ENCODE measurements around the gene UHRF2. TPM values are rescaled to one million over a fixed set of nuclear protein-coding genes. Genes with fewer than 3 reads are reported as not detected.

Gene UHRF2
- total and polyA plus RNA-seq, 10 donors: 26.3 to 120 (median 61.5) TPM

DNA sequence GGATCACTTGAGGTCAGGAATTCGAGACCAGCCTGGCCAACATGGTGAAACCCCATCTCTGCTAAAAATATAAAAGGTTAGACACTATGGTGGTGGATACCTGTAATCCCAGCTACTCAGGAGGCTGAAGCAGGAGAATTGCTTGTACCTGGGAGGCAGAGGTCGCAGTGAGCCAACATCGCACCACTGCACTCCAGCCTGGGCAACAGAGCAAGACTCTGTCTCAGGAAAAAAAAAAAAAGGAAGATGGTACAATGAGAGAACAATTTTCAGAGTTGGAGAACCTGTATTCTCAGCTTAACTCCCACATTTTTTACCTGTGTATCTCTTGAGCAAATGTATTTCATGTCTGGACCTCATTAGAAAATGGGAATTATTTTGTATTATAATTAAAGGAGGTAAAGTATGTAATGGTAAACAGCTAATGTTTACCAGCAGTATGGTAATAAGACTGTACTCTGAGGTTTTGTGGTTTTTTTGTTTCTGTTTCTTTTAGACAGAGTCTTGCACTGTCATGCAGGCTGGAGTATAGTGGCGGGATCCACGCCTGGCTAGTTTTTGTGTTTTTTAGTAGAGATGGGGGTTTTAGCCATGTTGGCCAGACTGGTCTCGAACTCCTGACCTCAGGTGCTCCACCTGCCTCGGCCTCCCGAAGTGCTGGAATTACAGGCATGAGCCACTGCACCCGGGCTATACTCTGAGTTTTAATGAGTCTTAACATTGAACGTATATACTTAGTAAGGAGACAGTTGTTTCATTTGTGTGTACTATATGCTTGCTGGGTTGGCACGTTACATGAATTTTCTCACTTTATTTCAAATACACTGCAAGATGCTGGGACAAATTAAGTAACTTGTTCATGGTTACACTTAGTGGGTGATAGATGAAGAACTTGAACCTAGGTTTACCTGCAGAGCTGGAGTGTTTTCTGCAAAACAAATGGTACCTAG is 16.2 kb downstream of the UHRF2 start:
- Histone ChIP-seq H3K27me3 (replicated peaks in 1 of 7) (no peaks in the 10 kb centered on the region), H3K36me3 (peaks cover 0 to 14% (median under 1%) of the 10 kb centered on the region in 6 donors), H3K27ac (peak overlapping the region in 6 of 8 donors; percentile 42 to 81 (median 70)), H3K4me3 (peak overlapping the region in 1 of 8 donors; percentile 23), H3K9me3 (no peaks in the 10 kb centered on the region), H3K4me1 (peaks cover 8 to 98% (median 66%) of the 10 kb centered on the region in 6 donors)
- WGBS, 5 donors: 60 to 63% (median 62%) methylated on average over 11 of the region's 11 CpGs
- peak; percentile 78 for DNase-seq
- intact Hi-C loops (cut with DNase I; ENCODE audit: low total_unique reads): no loop called here
- no peak for TF ChIP-seq POLR2AphosphoS5 (IDR thresholded peaks at IDR 0.05)
- no peak for TF ChIP-seq CTCF (IDR thresholded peaks at IDR 0.05 in 8 of 11, conservative IDR thresholded peaks at IDR 0.05 in 3 of 11)
- no peak for TF ChIP-seq POLR2A (IDR thresholded peaks at IDR 0.05)

DNA sequence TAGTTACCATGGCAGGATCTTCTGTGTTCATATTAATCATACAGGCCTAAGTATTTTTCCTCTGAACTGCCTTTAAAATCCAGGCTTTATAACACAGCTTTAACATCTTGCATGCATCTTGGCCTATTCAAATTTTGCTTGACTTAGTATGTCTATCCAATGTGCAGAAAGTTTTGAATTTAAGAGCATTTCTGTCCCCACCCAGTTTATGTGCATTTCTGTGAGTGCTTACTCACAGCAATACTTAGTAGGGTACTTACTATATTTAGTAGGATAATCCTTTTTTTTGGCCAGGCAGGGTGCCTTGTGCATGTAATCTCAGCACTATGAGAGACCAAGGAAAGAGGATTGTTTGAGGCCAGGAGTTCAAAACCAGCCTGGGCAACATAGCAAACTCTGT is 18.0 kb downstream of the UHRF2 start:
- TF ChIP-seq CTCF (IDR thresholded peaks at IDR 0.05 in 8 of 11, conservative IDR thresholded peaks at IDR 0.05 in 3 of 11) (no peak), POLR2AphosphoS5 (IDR thresholded peaks at IDR 0.05) (no peak), POLR2A (IDR thresholded peaks at IDR 0.05) (no peak)
- Histone ChIP-seq H3K27me3 (replicated peaks in 1 of 7) (no peaks in the 10 kb centered on the region), H3K9me3 (no peaks in the 10 kb centered on the region), H3K36me3 (peaks cover 0 to 23% (median 6%) of the 10 kb centered on the region in 6 donors), H3K4me1 (peaks cover 3 to 92% (median 54%) of the 10 kb centered on the region in 6 donors), H3K27ac (peak overlapping the region in 1 of 8 donors; percentile 81), H3K4me3 (no peak overlapping the region)
- intact Hi-C loops (cut with DNase I; ENCODE audit: low total_unique reads): no loop called here
- no peak for DNase-seq

GRCh38 chr9:6433410-6433809 is 20.4 kb downstream of the UHRF2 start:
- Histone ChIP-seq H3K4me3 (no peak overlapping the region), H3K4me1 (peaks cover 3 to 91% (median 47%) of the 10 kb centered on the region in 6 donors), H3K27me3 (replicated peaks in 1 of 7) (no peaks in the 10 kb centered on the region), H3K36me3 (peaks cover 0 to 39% (median 11%) of the 10 kb centered on the region in 6 donors), H3K9me3 (no peaks in the 10 kb centered on the region), H3K27ac (no peak overlapping the region)
- 56 to 82% (median 70%) methylated on average over 2 of the region's 2 CpGs for WGBS, 5 donors
- no peak for DNase-seq
- TF ChIP-seq POLR2AphosphoS5 (IDR thresholded peaks at IDR 0.05) (no peak), CTCF (IDR thresholded peaks at IDR 0.05 in 8 of 11, conservative IDR thresholded peaks at IDR 0.05 in 3 of 11) (no peak), POLR2A (IDR thresholded peaks at IDR 0.05) (no peak)
- intact Hi-C loops (cut with DNase I; ENCODE audit: low total_unique reads): no loop called here

GRCh38 chr9:6439051-6439703 is 26.2 kb downstream of the UHRF2 start:
- Histone ChIP-seq H3K27ac (no peak overlapping the region), H3K36me3 (peaks cover 0 to 41% (median 11%) of the 10 kb centered on the region in 6 donors), H3K4me3 (no peak overlapping the region), H3K9me3 (no peaks in the 10 kb centered on the region), H3K27me3 (replicated peaks in 1 of 7) (no peaks in the 10 kb centered on the region), H3K4me1 (peaks cover 0 to 91% (median 41%) of the 10 kb centered on the region in 6 donors)
- 78 to 90% (median 82%) methylated on average over 9 of the region's 9 CpGs for WGBS, 5 donors
- intact Hi-C loops (cut with DNase I; ENCODE audit: low total_unique reads): no loop called here
- DNase-seq: no peak
- TF ChIP-seq POLR2A (IDR thresholded peaks at IDR 0.05): no peak

Data from spleen (tissue), 11 donors.